ENCODE data around the gene PIP5KL1.

DNA sequence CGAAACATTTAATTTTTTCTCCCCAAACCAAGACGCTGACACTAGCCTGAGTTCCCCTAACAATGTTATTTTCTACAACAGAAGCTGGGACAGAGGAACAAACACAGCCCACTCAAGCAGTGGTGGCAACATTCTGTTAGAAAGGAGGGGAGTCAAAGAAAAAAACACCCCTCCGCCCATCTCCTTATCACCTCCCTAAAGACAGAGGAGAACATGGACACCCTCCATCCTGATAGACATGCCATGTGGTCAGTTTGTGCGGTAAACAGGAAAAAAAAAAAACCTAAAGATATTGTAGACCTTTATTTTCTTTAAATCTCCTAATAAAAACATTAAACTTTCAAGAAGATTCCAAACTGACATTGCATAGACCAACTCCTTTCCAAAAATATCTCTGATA, 10.0 kb upstream of the PIP5KL1 start:
- no peak for TF ChIP-seq CTCF (IDR thresholded peaks at IDR 0.05)
- TF ChIP-seq POLR2A (IDR thresholded peaks at IDR 0.05), result no peak

All from prostate gland (tissue), 2 donors.